Measurements from ENCODE around the gene KHDC1.

- no peak for TF ChIP-seq CTCF (IDR thresholded peaks at IDR 0.05)
- no peak for TF ChIP-seq POLR2AphosphoS5 (IDR thresholded peaks at IDR 0.05)
Observed at GRCh38 chr6:73299151-73299971, 36.4 kb upstream of the KHDC1 start.
